OCI-M2 (cell line): ENCODE data around the gene GRPEL1.

ENCODE experiments used
- DNase-seq: peaks from one replicate; lab custom pipeline; 2025; ENCODE audit not compliant: unreplicated experiment; lab: John Stamatoyannopoulos, UW

GRPEL1 gene

DNA sequence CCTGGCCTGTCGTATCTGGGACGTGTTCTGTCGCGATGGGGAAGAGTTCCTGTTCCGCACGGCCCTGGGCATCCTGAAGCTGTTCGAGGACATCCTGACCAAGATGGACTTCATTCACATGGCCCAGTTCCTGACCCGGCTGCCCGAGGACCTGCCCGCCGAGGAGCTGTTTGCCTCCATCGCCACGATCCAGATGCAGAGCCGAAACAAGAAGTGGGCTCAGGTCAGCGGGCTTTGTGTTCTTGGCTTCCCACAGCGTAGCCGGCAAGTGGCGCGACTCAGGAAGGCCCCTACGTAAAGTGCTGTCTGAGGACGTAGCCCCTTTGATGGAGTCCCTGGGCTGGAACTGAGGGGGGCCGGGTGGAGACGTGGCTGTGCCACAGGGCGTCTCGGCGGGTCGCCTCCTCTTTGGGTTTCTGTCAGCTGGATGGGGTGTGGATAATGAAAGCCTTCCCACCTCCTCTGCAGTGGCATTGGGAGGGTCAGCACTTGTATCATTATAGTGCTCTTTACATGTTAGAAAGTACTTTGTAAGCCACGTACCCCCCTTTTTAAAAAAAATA is 42.7 kb downstream of the GRPEL1 start:
- DNase-seq = no peak

DNA sequence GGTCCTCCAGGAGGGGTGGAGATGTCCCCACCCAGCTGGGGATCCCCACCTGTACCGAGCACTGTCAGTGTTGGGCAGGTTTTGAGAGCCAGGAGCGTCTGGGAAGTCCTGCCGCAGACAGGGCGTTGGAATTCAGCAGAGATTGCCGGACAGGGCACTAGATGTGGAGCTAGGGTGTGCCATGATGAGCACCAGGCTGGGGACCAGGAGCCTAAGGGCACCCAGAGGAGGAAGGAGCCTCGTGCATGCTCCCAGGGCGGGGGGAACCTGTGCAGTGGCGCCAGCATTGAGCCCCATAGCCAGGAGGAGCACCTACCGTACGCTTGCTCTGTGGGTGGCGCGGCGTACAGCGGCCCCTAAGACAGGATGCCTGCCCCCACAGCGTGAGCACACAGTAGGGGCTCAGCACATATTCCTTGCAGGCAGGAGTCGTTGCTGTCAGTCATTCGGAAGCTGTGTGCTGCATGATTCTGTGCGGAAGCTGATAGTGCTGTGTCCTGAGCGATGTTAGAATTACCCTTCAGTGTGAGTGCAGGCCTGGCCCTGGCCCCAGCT is 43.5 kb downstream of the GRPEL1 start:
- no peak for DNase-seq

DNA sequence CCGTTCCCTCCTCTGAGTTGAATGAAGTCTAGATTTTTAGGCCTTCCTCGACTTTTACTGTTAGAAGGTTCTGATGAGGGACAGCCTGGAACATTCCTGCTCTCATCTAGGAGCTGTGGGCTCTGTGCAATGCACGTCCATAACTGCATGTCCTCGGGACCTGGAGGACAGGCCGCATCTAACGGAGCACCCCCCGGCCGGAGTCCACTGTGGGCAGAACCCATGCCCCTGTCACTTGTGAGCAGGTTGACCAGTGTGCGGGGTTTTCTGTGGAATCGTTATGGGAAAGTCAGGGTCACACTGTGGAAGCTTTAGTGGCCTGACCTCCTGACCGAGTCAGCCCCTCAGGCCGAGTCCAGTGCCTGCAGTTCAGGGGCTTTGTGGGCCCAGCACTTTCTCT is 44.0 kb downstream of the GRPEL1 start:
- DNase-seq = no peak

GRCh38 chr4:7023486-7023885 is 44.4 kb downstream of the GRPEL1 start:
- no peak for DNase-seq

GRCh38 chr4:7021930-7022664 is 45.8 kb downstream of the GRPEL1 start:
- no peak for DNase-seq

DNA sequence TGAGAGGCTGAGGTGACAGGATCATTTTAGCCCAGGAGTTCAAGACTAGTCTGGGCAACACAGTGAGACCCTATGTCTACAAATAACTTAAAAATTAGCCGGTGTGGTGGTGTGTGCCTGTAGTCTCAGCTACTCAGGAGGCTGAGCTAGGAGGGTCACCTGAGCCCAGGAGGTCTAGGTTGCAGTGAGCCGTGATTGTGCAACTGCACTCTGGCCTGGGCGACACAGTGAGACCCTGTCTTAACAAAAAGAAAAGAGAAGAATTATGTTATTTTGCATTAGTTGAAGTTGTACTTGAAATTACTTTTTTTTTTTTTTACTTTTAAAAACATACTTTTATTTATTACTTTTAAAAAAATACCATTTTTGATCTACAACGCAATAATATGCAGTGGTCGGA is 46.5 kb downstream of the GRPEL1 start:
- DNase-seq = no peak

- DNase-seq = no peak
Measured at GRCh38 chr4:7020856-7021255, 47.0 kb downstream of the GRPEL1 start.

DNA sequence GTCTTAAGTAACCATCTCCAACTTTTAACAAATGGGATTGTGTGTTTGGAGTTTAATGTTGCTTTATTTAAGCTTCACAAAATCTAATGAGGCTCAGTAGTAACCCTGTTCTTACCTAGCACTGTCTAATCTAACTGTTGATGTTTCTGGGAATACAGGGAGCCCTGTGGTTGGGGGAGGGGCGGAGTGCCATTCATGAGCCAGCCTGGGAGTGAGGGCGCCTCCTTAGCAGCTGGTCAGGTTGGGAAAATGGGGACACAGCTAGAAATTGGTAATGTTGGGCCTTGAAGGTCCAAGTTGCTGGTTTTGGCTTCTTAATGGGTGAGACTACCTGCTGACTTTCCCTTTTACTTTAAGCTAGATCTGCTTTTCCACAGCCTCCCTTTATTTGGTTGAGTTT is 47.6 kb downstream of the GRPEL1 start:
- no peak for DNase-seq

DNA sequence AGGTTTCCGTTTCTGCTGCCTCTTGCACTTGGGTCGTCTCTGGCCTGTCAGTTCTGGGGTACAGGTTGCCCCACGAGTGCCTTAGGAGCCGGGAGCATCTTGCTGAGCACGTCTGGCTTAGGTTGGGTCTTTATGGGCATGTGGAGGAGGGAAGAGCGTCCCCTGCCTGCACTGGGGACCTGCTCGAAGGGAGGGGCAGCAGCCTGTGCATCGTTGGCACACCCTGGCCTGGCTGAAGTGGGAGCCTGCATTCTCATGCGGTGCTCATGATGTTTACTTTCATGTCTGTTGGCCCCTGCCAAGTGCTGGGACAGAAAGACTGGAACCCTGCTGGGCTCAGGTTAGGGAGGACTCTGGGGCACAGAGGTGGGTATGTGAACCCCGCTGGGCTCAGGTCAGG is 48.5 kb downstream of the GRPEL1 start:
- DNase-seq = no peak

- no peak for DNase-seq
Measured at GRCh38 chr4:7018281-7018680, 49.6 kb downstream of the GRPEL1 start.

GRCh38 chr4:7017446-7018048 is 50.3 kb downstream of the GRPEL1 start:
- DNase-seq = no peak

GRCh38 chr4:7016512-7016911 is 51.4 kb downstream of the GRPEL1 start:
- no peak for DNase-seq

- no peak for DNase-seq
Measured at GRCh38 chr4:7016086-7016485, 51.8 kb downstream of the GRPEL1 start.

GRCh38 chr4:7015383-7016035 is 52.4 kb downstream of the GRPEL1 start:
- DNase-seq = no peak

GRCh38 chr4:7014815-7015214 is 53.0 kb downstream of the GRPEL1 start:
- no peak for DNase-seq

DNA sequence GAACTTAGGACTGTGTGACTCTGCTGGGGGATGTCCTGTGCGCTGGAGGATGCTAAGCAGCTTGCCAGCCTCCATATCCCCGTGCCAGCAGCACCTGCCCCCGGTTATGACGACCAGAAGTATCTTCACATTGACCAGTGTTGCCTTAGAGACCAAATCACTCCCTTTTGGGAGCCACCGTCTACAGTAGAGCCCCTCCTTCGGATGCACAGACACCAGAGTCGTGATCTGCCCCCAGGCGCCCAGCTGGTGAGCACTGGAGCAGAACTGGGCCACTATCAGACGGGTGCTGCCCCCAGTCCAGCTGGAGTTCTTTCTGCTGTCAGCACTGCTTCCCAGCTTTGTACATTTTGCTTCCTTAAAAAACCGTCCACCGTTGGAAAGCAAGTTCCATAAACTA is 54.7 kb downstream of the GRPEL1 start:
- DNase-seq = no peak

GRCh38 chr4:7009564-7009963 is 58.3 kb downstream of the GRPEL1 start:
- DNase-seq = no peak
